ENCODE data around the gene RANGAP1.
A peak's percentile ranks its signal among the peaks of the same experiment; 100 is the strongest.
"Not testable (repeated sequence)": the region's sequence is repeated elsewhere in the genome, so short reads cannot be mapped to it uniquely, and the experiment has no call there.

The RANGAP1 gene

DNA sequence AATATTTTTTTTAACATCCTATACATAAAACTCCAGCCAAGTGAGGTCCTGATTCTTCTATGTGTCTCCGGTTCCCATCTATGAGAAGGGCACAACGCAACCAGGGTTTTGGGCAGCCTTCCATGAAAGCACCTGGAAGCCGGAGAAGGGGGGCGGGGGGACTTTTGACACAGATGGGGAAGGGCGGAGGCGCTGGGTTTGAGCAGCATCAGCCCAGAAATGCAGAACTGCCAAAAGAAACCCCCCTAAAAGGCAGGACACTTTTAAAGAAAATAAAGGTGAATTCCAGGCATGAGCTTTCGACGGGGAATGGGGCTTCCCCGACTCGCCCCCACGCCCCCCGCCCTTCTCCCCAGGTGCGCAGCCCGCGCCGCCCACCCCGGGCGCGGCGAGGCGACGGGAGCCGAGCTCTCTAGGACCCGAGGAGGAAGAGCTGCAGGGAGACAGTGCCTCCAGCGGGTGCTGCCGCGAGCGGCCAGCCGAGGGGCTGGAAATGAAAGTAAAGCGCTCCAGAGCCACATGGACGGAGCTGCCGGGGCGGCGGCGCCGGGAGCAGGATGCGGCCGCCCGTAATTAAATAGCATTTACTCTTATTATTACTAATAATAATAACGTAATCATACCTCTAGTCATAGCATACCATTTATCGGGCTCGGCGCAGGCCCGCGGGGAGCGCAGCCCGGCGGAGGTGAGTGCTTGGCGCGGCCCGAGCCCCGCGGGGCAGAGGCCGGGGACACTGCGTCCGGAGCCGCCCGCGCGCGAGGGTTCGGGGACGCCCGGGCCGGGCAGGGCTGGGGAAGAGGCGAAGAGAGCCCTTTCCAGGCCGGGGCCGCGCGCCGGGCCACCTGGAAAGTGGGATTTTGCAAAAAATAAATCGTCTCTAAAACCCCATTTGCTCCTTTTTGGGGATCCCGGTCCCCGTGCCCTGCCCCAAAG is 15.4 kb upstream of the RANGAP1 start, which contains the start of gene ZC3H7B:
TSS of gene ZC3H7B (plus strand) at position 441 of the 936 bp plus-strand sequence. CDS start 19,136 bp downstream, outside the sequence.
- peak; percentile 58 for DNase-seq (ENCODE audit: low read depth)

DNA sequence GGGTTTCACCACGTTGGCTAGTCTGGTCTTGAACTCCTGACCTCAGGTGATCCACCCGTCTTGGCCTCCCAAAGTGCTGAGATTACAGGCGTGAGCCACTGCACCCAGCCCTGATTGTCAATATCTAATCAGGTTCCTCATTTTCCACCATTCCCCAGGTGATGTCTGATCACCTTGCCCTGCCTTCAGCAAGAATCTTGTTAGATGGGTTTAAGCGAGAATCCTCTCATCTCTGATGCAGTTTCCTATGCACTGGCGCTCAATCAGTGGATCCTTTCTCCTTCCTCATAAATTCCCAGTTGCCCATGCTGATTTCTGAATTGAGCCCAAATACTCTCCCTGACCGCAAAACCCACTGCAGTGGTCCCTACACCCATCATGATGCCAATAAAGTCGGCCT is 14.7 kb upstream of the RANGAP1 start:
- no peak for DNase-seq (ENCODE audit: low read depth)

DNA sequence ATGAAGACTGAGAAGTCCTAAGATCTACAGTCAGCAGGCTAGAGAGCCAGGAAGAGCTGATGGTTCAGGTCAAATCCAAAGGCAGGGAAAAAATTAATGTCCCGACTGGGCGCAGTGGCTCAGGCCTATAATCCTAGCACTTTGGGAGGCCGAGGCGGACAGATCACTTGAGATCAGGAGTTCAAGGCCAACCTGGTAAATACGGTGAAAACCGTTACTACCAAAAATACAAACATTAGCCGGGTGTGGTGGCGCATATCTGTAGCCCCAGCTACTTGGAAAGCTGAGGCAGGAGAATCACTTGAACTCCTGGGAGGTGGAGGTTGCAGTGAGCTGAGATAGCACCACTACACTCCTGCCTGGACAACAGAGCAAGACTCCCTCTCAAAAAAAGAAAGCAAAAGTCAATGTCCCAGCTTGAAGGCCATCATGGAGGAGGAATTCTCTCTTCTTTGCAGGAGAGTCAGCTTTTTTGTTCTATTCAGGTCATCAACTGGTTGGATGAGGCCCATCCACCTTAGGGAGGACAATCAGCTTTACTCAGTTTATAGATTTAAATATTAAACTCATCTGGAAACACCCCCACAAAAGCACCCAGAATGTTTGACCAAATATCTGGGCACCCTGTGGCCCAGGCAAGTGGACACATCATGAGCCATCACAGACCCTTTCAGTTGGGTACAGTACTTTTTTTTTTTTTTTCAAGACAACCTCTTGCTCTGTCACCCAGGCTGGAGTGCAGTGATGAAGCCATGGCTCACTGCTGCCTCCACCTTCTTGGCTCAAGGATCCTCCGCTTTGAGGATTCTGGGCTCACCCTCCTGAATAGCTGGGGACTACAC is 11.1 kb upstream of the RANGAP1 start:
- no peak for DNase-seq (ENCODE audit: low read depth)

DNA sequence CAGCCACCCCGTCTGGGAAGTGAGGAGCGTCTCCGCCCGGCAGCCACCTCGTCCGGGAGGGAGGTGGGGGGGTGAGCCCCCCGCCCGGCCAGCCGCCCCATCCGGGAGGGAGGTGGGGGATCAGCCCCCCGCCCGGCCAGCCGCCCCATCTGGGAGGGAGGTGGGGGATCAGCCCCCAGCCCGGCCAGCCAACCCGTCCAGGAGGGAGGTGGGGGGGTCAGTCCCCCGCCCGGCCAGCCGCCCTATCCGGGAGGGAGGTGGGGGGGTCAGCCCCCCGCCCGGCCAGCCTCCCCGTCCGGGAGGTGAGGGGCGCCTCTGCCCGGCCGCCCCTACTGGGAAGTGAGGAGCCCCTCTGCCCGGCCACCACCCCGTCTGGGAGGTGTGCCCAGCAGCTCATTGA is 8.8 kb upstream of the RANGAP1 start:
- not testable (repeated sequence) for DNase-seq (ENCODE audit: low read depth)

DNA sequence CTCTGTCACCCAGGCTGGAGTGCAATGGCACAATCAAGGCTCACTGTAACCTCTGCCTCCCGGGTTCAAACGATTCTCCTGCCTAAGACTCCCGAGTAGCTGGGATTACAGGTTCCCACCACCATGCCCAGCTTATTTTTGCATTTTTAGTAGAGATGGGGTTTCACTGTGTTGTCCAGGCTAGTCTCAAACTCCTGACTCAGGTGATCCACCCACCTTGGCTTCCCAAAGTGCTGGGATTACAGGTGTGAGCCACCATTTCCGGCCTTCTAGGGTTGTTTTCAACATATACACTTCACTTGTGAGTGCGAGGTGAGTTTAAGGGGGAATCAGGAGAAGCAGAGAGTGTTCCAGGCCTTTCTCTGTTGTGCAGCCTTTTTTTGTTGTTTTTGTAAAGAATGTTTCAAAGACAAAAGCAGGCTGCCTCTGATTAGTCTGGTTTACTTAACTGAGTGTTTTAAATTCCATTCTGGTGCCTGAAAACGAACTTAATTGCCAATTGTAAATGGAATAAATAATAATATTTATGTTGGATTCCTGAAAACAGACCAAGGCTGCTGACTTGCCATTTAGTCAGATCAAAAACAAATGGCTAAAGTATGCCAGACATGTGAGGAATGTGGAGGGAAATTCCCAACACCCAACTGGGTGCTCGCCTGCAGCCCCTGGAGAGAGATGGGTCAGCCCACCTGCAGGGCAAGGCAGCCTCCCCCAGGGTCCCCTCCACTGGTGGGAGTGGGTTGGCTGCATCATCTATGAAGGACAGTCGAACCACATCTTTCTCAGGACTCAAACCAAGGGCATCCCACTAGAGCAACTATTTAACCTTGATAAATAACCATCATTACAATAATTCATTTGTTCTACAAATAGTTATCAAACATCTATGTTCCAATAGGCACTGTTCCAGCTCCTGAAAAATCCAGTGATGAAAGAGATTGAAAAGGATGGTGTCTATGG is 4.6 kb upstream of the RANGAP1 start:
- DNase-seq (ENCODE audit: low read depth), result no peak

DNA sequence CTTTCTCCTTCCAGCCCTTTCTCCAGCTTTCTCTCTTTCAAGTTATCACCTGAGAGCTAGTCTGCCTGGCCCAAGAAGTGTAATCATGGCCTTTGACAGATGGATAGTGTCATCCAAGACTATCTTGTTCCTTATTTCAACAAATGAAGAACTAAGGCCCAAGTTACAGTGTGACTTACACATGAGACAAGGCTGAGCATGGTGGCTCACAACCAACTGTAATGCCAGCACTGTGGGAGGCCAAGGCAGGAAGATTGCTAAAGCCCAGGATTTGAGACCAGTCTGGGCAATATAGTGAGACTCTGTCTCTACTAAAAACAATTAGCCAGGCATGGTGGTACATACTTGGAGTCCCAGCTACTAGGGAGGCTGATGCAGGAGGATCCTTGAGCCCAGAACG is 3.7 kb upstream of the RANGAP1 start:
- DNase-seq (ENCODE audit: low read depth), result no peak

DNA sequence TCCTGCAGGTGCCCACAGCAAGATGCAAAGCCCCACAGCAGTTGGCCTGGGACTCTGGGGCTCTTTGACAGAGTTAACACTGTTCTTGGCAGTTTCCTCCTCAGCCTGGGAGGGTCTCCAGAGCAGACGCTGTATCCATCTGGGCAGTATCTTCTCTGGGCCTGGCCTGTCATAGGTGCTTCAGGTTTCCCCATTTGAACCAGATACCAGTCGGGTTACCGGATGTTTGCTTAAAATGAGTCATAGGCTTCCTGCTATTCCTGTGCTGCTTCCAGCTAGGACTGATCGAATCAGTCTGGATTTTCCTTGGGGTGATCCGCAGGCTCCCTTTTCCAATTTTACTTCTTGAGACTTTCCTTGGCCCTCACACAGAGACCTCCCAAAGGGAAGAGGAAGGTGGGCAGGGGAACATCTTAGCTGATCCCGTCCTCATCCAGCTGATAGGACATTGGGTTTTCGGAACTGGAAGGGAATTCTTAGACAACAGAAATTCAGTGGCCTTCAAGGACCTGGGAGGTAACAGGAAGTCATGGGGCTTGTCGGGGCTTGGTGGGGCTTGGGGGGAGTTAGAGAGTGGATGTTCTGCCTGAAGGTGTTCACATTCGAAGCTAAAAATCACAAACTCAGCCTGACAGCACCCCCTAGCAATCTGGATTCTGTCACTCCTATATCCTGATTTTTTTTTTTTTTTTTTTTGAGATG is 2.4 kb upstream of the RANGAP1 start:
- DNase-seq (ENCODE audit: low read depth), result no peak

DNA sequence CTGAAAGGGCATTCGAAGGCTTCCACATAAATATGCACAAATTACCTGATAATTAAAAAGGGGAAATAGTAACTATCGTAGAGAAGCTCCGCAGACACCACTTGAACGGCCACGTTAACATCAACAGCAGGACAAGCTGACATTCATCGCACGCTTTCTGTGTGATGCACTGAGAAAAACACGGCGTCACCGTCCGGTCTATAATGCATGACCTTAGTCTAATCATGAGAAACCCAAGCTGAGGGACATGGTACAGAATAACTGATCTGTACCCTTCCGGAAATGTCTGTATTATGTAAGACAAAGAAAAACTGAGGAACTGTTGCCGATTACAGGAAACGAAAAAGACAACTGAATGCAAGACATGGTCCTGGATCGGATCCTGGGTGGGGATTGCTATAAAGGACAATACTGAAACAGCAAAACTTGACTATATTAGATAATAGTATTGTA is 678 bp upstream of the RANGAP1 start:
- no peak for DNase-seq (ENCODE audit: low read depth)

DNA sequence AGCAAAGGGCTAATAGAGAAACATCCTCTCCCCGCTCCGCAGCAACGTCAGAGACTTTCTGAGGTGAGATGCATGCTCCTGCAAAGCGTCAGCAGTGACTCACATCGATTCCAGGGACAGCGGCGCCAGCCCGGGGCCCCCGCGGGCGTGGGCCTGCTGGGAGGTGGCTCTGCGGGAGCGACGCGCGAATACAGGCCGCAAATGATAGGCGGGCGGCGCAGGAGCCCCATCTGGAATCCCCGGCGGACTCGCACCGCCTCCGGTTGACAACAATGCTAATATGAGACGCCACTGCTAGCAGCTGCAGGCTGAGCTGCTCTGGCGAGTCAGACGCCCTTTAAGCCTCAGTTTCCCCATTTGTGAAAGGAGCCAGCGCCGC is 557 bp downstream of the RANGAP1 start:
- peak; percentile 71 for DNase-seq (ENCODE audit: low read depth)

DNA sequence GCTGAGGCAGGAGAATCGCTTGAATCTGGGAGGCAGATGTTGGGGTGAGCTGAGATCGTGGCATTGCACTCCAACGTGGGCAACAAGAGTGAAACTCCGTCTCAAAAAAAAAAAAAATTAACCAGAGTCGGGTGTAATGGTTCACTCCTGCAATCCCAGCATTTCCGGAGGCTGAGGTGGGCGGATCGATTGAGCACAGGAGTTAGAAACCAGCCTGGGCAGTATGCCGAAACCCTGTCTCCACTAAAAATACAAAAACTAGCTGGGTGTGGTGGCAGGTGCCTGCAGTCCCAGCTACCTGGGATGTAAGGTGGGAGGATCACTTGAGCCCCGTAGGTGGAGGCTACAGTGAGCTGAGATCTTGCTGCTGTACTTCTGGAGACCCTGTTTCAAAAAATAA is 1.5 kb downstream of the RANGAP1 start:
- DNase-seq (ENCODE audit: low read depth), result no peak

DNA sequence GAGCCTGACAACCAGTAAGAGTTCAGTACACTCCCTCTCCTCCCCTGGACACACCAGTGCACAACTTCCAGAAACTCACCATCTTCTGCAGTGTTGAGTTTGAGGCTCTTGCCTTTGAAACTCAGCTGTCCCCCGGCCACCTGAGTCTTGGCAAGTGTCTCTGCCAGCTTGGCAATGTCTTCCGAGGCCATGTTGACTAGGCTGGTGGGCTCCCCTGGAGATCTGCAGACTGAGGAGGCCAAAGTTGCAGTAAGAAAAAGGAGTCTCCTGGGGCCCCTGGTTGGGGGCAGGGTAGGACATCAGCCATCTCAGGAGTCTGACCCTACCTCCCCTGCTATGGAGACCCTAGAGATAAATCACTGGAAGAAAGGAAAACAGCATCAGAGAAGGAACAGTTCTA is 5.1 kb downstream of the RANGAP1 start:
- DNase-seq (ENCODE audit: low read depth), result no peak

DNA sequence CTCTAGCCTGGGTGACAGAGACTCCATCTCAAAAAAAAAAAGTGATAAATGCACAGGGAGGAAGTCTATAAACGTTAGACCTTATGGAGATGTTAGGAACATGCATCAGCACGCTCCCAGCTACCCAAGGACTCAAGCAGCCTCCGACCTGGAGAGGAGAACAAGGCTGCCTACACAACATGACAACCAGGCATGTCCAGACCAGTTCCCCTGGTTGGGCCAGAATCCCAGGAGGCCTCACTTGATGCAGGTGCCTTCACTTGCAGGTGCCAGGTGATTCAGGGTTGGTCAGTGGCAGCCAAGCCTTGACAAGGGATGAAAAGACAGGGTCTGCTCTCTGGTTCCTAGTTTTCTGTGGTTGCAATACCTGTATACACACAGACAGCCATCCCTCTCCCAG is 5.9 kb downstream of the RANGAP1 start:
- DNase-seq (ENCODE audit: low read depth), result no peak

DNA sequence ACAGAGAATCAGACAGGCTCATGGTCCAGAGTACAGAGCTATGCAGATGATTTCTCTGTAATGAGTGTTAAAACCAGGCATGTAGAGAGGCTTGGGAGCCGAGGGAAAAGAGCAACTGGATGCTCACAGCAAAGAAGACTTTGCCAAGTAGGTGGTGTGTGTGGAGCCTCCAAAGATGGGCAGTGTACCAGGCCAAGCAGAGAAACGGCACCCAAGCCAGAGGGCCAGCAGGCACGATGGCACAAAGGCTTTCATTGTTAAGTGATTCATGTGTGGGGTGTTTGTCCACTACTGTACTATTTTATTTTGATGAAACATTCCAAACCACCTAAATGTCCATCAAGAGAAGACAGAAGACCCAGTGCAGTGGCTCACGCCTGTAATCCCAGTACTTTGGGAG is 11.1 kb downstream of the RANGAP1 start:
- DNase-seq (ENCODE audit: low read depth), result no peak

DNA sequence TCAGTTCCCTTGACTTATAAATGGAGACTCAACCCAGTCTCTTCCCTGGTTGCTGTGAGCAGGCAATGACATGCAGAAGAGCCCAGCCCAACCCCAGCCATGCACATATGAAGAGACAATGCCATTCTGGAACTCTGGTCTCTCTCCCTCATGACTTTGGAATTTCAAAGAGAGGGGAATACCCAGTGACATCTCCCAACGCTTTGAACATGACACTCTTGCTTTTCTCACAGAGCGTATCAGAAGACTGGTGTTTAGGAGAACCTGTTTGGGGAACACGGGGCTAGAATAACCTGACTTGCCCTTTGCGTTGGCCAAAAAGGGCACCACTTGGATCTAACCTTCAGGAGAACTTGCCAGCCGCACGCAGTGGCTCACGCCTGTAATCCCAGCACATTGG is 12.9 kb downstream of the RANGAP1 start:
- no peak for DNase-seq (ENCODE audit: low read depth)

DNA sequence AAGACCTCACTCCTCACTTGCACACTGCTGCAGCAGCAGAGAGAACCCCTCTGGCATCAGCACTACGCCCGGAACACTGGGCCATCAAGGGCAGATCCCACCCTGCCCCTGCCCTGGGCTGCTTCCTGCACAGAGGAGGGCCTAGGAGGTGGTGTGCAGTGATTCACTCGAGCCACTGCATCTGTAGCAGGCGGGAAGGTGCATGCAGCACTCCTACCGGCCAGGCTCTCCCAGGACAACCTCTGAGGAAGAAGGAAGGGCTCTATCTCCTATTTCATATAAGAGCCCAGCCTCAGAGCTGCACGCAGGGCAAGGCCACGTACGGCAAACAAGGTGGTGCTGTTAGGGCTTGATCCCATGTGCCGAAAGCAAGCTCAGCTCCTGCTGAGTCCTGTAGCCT is 14.2 kb downstream of the RANGAP1 start:
- DNase-seq (ENCODE audit: low read depth), result no peak

DNA sequence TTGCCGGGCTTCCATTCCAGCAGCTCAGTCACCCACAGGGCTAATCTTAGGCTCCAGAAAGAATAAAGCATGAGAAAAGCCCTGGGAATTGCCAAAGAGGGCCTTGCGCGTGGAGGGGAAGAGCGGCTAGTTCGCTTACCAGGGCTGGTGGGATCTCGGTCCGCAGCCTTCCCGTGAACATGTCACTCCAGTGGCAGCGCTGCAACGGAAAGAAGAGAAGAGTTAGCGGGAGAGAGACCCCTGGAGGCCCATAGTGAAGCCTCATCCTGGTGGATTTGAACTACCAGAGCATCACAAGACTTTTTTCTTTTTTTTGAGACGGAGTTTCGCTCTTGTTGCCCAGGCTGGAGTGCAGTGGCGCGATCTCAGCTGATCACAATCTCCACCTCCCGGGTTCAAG is 18.0 kb downstream of the RANGAP1 start:
- DNase-seq (ENCODE audit: low read depth), result no peak

DNA sequence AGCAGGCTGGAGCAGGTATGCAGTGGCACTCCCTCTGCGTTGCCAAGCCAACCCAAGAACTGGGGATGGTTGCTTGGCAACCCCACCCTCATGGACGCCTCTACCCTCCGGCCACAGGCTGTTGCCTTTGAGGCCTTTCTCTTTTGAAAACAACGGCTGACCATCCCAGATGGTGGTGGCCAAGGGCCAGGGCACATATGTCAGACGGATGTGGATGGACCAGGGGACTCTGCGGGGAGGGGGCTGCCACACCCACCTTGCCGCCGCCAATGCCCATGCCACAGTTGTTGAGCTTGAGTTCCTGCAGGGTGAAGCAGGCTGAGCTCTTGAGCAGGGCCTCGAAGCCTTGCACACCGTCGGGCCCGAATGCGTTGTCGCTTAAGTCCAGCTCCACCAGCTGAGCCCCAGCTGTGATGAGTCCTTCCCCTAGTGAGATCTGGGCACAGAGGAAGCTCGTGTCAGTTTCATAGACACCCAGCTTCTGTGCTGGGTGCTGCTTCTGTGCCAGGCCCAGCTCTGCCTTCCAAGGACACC is 21.5 kb downstream of the RANGAP1 start:
- no peak for DNase-seq (ENCODE audit: low read depth)

DNA sequence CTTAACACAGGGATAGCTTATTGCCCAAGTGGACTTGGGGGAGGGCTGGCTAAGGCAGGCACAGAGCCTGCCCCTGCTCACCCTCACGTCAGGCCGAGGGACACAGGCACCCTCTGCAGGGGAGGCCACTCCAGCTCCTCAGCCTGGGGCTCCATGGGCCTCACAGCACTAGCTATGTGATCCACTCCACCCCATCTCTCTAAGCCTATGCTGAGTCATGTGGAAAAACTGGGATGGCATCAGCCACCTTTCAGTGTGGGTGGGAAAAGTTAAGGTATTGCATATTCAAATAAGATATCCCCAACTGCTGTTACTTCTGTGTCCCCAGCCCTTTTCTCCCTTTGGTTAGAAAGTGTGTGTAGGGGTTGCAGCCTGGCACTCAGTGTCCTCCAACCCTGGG is 22.3 kb downstream of the RANGAP1 start:
- DNase-seq (ENCODE audit: low read depth), result no peak

DNA sequence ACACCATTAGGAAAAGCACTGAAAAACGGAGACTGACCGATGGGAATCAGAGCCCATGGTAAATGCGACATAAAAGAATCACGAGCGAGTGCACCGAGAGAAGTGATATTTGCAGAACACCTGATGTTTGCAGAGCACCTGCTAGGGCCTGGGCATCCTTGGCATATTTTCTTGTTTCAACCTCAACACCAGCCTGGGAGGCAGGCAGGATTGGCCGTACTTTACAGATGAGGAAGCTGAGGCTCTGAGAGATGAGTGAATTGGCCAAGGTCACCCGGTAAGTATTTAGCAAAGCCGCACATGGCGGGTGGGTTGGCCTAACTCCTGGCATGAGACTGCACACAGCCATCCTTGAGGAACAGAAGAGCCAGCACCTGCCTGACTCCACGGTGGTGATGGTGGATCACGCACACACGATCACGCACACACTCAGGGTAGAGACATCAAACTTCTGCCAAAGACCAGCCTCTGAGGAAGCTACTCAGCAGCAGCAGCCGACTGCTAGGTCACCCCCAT is 23.7 kb downstream of the RANGAP1 start:
- DNase-seq (ENCODE audit: low read depth), result no peak

DNA sequence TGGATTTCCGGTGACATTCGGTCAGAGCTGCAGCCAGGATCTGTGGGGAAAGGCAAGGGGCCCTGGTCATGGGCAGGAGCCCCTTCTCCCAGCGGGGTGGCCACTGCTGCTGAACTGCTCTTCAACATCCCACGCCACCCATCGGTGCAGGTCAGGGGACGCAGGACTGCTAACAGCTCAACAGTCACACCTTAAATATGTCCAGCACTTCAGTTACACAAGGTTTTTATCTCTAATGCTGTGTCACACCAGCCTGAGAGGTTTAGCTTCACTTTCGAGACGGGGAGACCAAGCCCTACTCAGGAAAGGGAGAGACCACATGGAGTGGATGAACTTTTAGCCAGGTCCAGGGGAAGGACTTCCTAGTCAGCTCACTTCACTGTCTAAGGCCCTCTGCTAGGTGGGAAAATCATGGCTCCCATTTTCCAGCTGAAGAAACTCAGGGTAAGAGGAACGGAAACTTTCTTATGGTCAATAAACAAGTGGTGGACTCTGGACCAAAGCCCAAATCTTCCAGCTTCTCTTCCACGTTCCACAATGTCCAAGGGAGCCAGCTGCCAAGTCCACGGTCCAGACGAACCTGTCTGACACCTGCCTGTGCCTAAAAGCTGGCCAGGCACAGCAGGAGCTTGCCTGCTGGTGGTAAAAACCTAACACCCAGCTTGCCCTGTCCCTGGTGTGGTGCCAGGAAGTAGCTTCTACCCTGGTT is 24.3 kb downstream of the RANGAP1 start:
- DNase-seq (ENCODE audit: low read depth), result no peak
